HepG2 (cell line): Measurements from ENCODE around the gene MFN2. TPM values are rescaled to one million over a fixed set of nuclear protein-coding genes. Genes with fewer than 3 reads are reported as not detected.

Experiments
- ATAC-seq: fragments of 200-7000 bp; cut with Tn5 transposase; 3 replicates; pipeline ENCODE4 v1.9.1; 2020; ENCODE audit warnings: mild to moderate bottlenecking, moderate library complexity
- BruUV-seq: library from RNA; stranded (reverse); fragments of 400-500 nt; replicated peaks from 2 replicates; lab custom pipeline; 2021; lab: Mats Ljungman, UMichigan
- CTCF ChIA-PET: fragments of 300-600 bp; formaldehyde crosslinking; extraction: SDS; loops from one replicate; lab custom pipeline; 2021; ENCODE audit warnings: low total read pairs, inconsistent platforms, low intra/inter-chr PET ratio; lab: Yijun Ruan, JAX
- POLR2A ChIA-PET: fragments of 350-600 bp; sonication (Branson Sonifier 250); formaldehyde crosslinking; loops from one replicate; lab custom pipeline; 2020; ENCODE audit warnings: antibody characterized with exemption, inconsistent platforms; lab: Yijun Ruan, JAX
- DNase-seq: peaks from one replicate; pipeline ENCODE4 v3.0.0-alpha.2; 2015; ENCODE audit warnings: low spot score
- FAIRE-seq: peaks from 3 replicates; lab custom pipeline; 2011; peaks lifted over from hg19 to GRCh38; lab: Jason Lieb, UNC
- H2AFZ ChIP-seq: one replicate; pipeline ENCODE4 v1.6.1; 2011; ENCODE audit warnings: low read length, inconsistent platforms
- H3K27ac ChIP-seq: fragments of 300-600 bp; 3 replicates; pipeline ENCODE4 v1.8.0; 2011; ENCODE audit warnings: mixed run types, mild to moderate bottlenecking, mixed read lengths, low read length, inconsistent platforms; ENCODE audit not compliant: insufficient read depth; ENCODE audit errors: extremely low read length
- H3K27me3 ChIP-seq, 2 experiments: fragments of 200-600 bp in 1 of 2; 2 replicates in 1 of 2; 3 replicates in 1 of 2; pipeline versions ENCODE4 v1.6.0 to v1.8.0; 2011; ENCODE audit warnings: low read length in 2 of 2, mild to moderate bottlenecking in 2 of 2, moderate library complexity in 2 of 2, inconsistent platforms in 1 of 2; ENCODE audit not compliant: insufficient read depth in 2 of 2, control insufficient read depth in 1 of 2
- H3K36me3 ChIP-seq, 2 experiments: fragments of 200-600 bp in 1 of 2; replicated peaks in 1 of 2; 2 replicates in 1 of 2; 3 replicates in 1 of 2; pipeline versions ENCODE4 v1.5.1 to v1.8.0; 2011; ENCODE audit warnings: low read length in 2 of 2, inconsistent platforms in 1 of 2; ENCODE audit not compliant: insufficient read depth in 2 of 2, control insufficient read depth in 1 of 2
- H3K4me1 ChIP-seq: 2 replicates; pipeline ENCODE4 v1.5.1; 2012; ENCODE audit warnings: low read length, inconsistent platforms; ENCODE audit not compliant: insufficient read depth
- H3K4me2 ChIP-seq: 2 replicates; pipeline ENCODE4 v1.6.0; 2011; ENCODE audit warnings: low read depth, low read length, inconsistent platforms
- H3K4me3 ChIP-seq, 3 experiments: fragments of 200-600 bp in 1 of 3; sonication (generic), shearing (Covaris generic) in 1 of 3; replicated peaks in 1 of 3; 2 replicates each; pipeline ENCODE4 v1.5.1; 2011 to 2016; ENCODE audit warnings: low read length in 3 of 3, inconsistent platforms in 2 of 3, low read depth in 2 of 3, mild to moderate bottlenecking in 2 of 3, control low read depth in 1 of 3, mixed read lengths in 1 of 3; ENCODE audit not compliant: insufficient read depth in 1 of 3
- H3K79me2 ChIP-seq: one replicate; pipeline ENCODE4 v1.6.1; 2011; ENCODE audit warnings: low read length, inconsistent platforms; ENCODE audit not compliant: insufficient read depth
- H3K9ac ChIP-seq: 2 replicates; pipeline ENCODE4 v1.6.0; 2011; ENCODE audit warnings: mild to moderate bottlenecking, low read depth, low read length, inconsistent platforms; ENCODE audit not compliant: insufficient read depth
- H3K9me3 ChIP-seq: 2 replicates; pipeline ENCODE4 v1.5.1; 2012; ENCODE audit warnings: mild to moderate bottlenecking, low read length
- H4K20me1 ChIP-seq: 2 replicates; pipeline ENCODE4 v1.6.0; 2011; ENCODE audit warnings: inconsistent platforms, mild to moderate bottlenecking, low read length, moderate library complexity; ENCODE audit not compliant: insufficient read depth
- HOXA3 ChIP-seq: sonication (generic); formaldehyde crosslinking; IDR thresholded peaks from 2 replicates; pipeline ENCODE4 v1.5.0; 2020; ENCODE audit warnings: missing genetic modification reagents
- ZBTB44 ChIP-seq: sonication (generic); formaldehyde crosslinking; IDR thresholded peaks from 2 replicates; pipeline ENCODE4 v1.4.0; 2020; ENCODE audit warnings: missing genetic modification reagents
- ZNF225 ChIP-seq: sonication (generic); formaldehyde crosslinking; IDR thresholded peaks from 2 replicates; pipeline ENCODE4 v1.4.0; 2020; ENCODE audit warnings: mild to moderate bottlenecking, missing genetic modification reagents
- ZNF776 ChIP-seq: sonication (generic); formaldehyde crosslinking; IDR thresholded peaks from 2 replicates; pipeline ENCODE4 v1.4.0; 2020; ENCODE audit warnings: mild to moderate bottlenecking, missing genetic modification reagents
- WGBS: methylation state at CpG from one replicate; pipeline ENCODE4 v1.1.6; 2017; ENCODE audit warnings: low lambda C conversion rate; 5-methylcytosine and 5-hydroxymethylcytosine counted together
- in situ Hi-C: cut with HindIII; loops from 2 replicates; pipeline ENCODE4 v1.10.0; 2017; ENCODE audit warnings: low pct_unique_long_range_greater_than_20kb; ENCODE audit not compliant: extremely low pct_ligation_motif_present
- intact Hi-C: fragments of 100-400 bp; cut with micrococcal nuclease; formaldehyde crosslinking; loops from one replicate; pipeline ENCODE4 v1.10.0; 2022; ENCODE audit not compliant: unreplicated experiment
- polyA plus RNA-seq, 8 experiments: library from polyadenylated mRNA; depleted of rRNA in 3 of 8; stranded (reverse) in 7 of 8; unstranded in 1 of 8; fragments of >200 nt; fragmentation: Illumina TruSeq in 4 of 8; extraction: Trizol in 4 of 8; gene quantifications; 2 replicates each; pipeline versions ENCODE4 v1.2.1 to v1.2.3, GENCODE V29; 2011 to 2016; ENCODE audit warnings: low read depth in 4 of 8, missing spikeins in 1 of 8, mixed read lengths in 1 of 8; ENCODE audit not compliant: insufficient read depth in 1 of 8
- total RNA-seq, 5 experiments: library from RNA; depleted of rRNA; stranded (reverse); fragments of >200 nt; fragmentation: Illumina TruSeq; extraction: Trizol; gene quantifications; 2 replicates each; pipeline ENCODE4 v1.2.3, GENCODE V29; 2016; ENCODE audit warnings: low read depth in 1 of 5
- TF ChIP-seq, protein P1 (sequence below): sonication (generic); formaldehyde crosslinking; IDR thresholded peaks from 2 replicates; pipeline ENCODE4 v1.5.0; 2020; ENCODE audit warnings: mild to moderate bottlenecking, missing genetic modification reagents

MFN2 gene
- total and polyA plus RNA-seq, 2 of the 13 experiments (the other 11 are each of a cell fraction or from before 2014, with no cell fraction given): 38.7 to 60.9 TPM

DNA sequence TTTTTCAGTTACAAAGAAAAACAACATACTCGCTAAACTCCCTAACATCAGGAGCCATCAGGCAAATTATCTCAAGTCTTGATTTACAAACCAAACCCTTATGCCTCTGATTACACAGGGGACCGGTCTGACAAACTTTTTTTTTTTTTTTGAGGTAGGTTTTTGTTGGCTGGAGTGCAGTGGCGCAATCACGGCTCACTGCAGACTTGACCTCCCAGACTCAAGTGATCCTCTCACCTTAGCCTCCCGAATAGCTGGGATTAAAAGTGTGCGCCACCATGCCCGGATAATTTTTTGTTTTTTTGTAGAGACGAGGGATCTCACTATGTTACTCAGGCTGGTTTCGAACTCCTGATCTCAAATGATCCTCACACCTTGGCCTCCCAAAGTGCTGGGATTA lies 35.3 kb downstream of the MFN2 start (continued):
- TF ChIP-seq ZNF776 (no peak), ZBTB44 (CRISPR knock-in tag) (no peak)
- TF ChIP-seq, all 625 proteins: peak for 0

DNA sequence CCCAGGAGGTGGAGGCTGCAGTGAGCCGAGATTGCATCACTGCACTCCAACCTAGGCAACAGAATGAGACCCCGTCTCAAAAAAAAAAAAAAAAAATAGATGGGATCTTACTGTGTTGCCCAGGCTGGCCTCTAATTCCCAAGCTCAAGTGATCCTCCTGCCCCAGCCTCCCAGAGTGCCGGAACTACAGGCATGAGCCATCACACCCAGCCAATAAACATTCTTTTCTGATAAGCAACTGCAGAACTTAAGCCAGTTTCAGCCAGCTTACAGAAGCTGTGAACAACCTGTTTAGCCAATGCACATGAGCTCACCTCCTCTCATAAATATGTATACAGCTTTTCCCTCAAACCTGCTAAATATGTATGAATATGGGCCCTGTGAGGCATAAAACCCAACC lies 35.9 kb downstream of the MFN2 start:
- Histone ChIP-seq H3K4me3 (no peak overlapping the region), H3K36me3 (peaks cover 12 to 18% of the 10 kb centered on the region in 2 experiments; a peak in 4 of 5 replicates), H3K4me1 (peaks cover 9% of the 10 kb centered on the region), H3K4me2 (no peak overlapping the region), H3K9me3 (no peaks in the 10 kb centered on the region), H3K27me3 (no peaks in the 10 kb centered on the region), H3K79me2 (peaks cover 6% of the 10 kb centered on the region), H4K20me1 (no peaks in the 10 kb centered on the region), H3K27ac (no peak overlapping the region), H3K9ac (no peak overlapping the region), H2AFZ (no peak overlapping the region)
- FAIRE-seq (no peak), DNase-seq (no peak), ATAC-seq (no peak)
- intact Hi-C loops: no loop called here
- in situ Hi-C loops: no loop called here
- POLR2A ChIA-PET: no interaction called here
- 87% methylated on average over 3 of the region's 3 CpGs for WGBS
- BruUV-seq: no TSS peak
- CTCF ChIA-PET: no interaction called here
- TF ChIP-seq ZNF225 (CRISPR knock-in tag): no peak
- TF ChIP-seq HOXA3: no peak
- TF ChIP-seq, protein P1, sequence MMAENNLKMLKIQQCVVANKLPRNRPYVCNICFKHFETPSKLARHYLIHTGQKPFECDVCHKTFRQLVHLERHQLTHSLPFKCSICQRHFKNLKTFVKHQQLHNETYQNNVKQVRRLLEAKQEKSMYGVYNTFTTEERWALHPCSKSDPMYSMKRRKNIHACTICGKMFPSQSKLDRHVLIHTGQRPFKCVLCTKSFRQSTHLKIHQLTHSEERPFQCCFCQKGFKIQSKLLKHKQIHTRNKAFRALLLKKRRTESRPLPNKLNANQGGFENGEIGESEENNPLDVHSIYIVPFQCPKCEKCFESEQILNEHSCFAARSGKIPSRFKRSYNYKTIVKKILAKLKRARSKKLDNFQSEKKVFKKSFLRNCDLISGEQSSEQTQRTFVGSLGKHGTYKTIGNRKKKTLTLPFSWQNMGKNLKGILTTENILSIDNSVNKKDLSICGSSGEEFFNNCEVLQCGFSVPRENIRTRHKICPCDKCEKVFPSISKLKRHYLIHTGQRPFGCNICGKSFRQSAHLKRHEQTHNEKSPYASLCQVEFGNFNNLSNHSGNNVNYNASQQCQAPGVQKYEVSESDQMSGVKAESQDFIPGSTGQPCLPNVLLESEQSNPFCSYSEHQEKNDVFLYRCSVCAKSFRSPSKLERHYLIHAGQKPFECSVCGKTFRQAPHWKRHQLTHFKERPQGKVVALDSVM (CRISPR knock-in tag): peak; percentile 27; the same call in 1 of the 2 replicates
